Measurements from ENCODE around the gene TRPM1.

Gene TRPM1

DNA sequence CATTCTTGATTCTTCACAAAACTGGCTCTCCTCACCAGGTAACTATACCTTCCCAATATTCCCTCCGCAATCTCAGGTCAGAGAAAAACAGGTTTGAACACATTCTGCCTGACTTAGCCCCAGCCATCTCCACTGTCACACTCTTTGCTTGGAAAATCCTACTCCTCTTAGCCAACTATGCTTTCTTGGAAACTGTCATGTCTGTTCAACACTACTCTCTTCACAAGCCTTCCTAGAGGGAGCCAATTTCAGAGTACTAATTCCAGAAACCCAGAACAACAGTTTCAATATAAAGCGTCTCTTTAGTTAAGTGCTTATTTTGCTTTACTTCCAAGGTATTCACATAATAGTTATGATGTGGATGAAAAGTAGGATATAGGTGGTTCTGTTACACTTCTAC, 131.8 kb downstream of the TRPM1 start:
- no peak for DNase-seq (ENCODE audit: low spot score)

DNA sequence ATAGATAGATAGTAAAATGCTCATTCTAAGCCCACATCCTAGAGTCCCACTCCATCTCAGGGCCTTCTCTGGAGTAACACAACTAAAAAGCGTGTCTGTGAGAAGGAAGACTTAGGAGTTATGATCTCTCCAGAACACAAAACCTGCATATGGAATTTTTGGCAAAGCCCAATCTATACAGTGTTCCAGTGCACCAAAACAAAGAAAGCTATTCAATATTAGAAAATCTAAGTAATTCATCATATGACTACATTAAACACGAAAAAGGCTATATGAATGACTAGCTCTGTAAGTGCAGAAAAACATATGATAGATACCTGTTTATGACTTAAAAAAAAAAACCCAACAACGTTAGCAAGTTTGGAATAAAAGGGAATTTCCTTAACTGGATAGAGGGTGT, 137.8 kb downstream of the TRPM1 start:
- no peak for DNase-seq (ENCODE audit: low spot score)

GRCh38 chr15:30962659-30963058, 138.9 kb downstream of the TRPM1 start:
- DNase-seq (ENCODE audit: low spot score): no peak

- no peak for DNase-seq (ENCODE audit: low spot score)
These were observed 139.4 kb downstream of the TRPM1 start for GRCh38 chr15:30962079-30962478.

GRCh38 chr15:30958219-30958618, 143.3 kb downstream of the TRPM1 start:
- DNase-seq (ENCODE audit: low spot score): no peak

DNA sequence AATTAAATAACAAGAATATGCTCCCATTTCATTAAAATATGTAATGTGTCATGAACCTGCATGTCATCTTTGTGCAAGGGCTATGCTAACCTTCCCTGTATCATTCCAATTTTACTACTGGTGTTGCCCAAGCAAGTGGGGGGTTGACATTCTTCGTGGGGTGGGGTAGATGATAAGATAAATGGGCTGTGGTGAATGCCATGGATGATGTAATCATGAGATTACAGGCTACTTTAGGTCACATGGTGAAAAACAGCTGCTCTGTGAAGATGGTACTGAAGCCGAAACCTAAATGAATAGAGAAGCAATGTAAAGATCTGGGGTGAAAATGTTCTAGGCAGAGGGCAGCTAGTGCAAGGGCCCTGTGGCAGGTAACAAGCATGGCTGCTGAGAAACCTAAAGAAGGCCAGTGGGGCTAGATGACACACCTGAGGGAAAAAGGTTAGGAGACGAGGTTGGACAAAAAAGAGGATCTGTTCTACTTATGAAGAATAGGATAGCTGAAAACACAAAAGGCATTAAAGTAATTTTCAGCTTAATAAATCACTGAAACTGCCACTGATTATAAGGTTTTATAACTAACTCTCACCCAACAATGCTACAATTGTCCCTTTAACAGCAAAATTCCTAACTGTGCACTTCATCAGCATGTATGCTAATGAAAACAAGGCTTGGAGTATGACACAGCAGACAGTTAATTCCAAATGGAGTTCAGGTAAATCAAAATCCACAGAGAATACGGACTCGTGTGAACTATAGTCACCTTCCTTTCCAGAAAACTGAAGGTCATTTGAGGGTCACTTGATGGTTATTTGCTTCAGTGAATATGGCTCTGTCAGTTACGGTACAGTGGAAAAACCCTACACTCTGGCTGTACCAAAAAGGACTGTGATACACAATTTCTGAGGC, 145.1 kb downstream of the TRPM1 start:
- no peak for DNase-seq (ENCODE audit: low spot score)

DNA sequence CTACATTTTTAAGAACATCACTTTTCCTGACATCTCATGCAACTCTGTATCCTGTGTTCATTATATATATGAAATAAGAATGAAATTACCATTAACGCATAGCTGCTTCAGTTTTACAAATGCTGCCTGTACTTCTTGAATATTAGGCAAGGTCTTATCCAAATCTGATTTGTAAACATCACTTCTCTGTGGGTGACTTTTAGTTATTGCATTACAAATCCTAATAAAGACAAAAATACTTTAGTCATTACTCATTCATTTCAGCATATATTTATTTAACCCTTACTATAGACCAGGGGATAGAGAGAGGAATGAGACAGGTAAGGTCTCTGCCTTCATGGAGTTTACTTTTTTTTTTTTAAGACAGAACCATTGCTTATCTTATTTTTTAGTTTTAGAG, 146.9 kb downstream of the TRPM1 start:
- no peak for DNase-seq (ENCODE audit: low spot score)

GRCh38 chr15:30953731-30954378, 147.7 kb downstream of the TRPM1 start:
- no peak for DNase-seq (ENCODE audit: low spot score)

DNA sequence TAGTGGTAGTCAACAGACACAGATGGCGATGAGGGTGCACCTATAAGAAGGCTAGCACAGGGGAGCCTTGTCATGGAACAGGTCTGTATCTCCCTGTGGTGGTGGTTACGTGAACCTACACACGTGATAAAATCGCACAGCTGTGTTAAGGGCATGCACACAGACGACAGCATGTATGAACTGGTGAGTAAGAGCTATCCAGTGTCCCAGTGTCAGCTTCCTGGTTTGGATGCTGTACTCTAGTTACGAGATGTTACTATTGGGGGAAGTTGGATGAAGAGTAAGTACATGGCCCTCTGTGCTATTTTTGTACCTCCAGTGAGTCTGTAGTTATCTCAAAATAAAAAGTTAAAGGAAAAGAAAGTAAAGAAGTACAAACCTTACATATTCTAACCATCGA, 148.3 kb downstream of the TRPM1 start:
- DNase-seq (ENCODE audit: low spot score): no peak

Data from ecto neural progenitor cell (in vitro differentiated cells).